ENCODE measurements around the gene EFHB.

DNA sequence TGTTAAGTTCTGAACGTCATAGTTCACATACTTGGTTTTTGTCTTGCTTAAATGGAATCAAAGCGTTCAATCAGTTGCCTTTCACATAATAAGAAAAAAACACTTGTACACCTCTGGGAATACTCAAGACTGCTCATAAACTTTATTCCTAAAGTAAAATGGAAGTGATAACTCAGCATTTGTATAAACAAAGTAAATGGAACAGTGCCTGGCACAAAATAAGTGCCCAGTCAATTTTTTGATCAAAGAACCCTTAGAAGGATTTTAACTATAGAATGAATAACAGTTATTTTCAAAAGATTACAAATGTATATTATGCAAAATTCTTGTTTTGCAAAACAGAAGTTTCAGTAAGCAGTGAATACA, 14.2 kb upstream of the EFHB start:
- TF ChIP-seq POLR2AphosphoS5 (IDR thresholded peaks at IDR 0.05) (no peak), CTCF (IDR thresholded peaks at IDR 0.05) (no peak), POLR2A (IDR thresholded peaks at IDR 0.05) (no peak)
